H1 (cell line): ENCODE results near the gene GPR162. TPM values are rescaled to one million over a fixed set of nuclear protein-coding genes. Genes with fewer than 3 reads are reported as not detected.

ENCODE experiments used
- CTCF ChIA-PET: fragments of 300-600 bp; sonication (Branson Sonifier 250); formaldehyde crosslinking; loops from one replicate; lab custom pipeline; 2021; ENCODE audit not compliant: partially characterized antibody; lab: Charles Lee
- POLR2A ChIA-PET: fragments of 300-600 bp; sonication (Branson Sonifier 250); formaldehyde crosslinking; loops from one replicate; lab custom pipeline; 2021; ENCODE audit warnings: inconsistent platforms; ENCODE audit not compliant: partially characterized antibody; lab: Charles Lee
- DNase-seq, 2 experiments: peaks; one replicate each; pipeline versions ENCODE4 v3.0.0 to v3.0.0-alpha.2; 2010 to 2022; ENCODE audit warnings: low spot score in 2 of 2, low read depth in 1 of 2, mixed read lengths in 1 of 2
- FAIRE-seq: peaks from 2 replicates; lab custom pipeline; 2011; peaks lifted over from hg19 to GRCh38; lab: Jason Lieb, UNC
- H2AFZ ChIP-seq: 2 replicates; pipeline ENCODE4 v1.8.1; 2012; ENCODE audit warnings: low read length, inconsistent platforms
- H2AK5ac ChIP-seq: 2 replicates; pipeline ENCODE4 v1.6.1; 2013; ENCODE audit warnings: low read depth, low read length
- H2BK120ac ChIP-seq: replicated peaks from 2 replicates; pipeline ENCODE3; 2013; ENCODE audit warnings: low read depth, low read length, inconsistent platforms
- H2BK12ac ChIP-seq: 2 replicates; pipeline ENCODE4 v1.6.1; 2013; ENCODE audit warnings: low read depth, low read length
- H2BK15ac ChIP-seq: 2 replicates; pipeline ENCODE4 v1.6.1; 2013; ENCODE audit warnings: low read length
- H2BK20ac ChIP-seq: 2 replicates; pipeline ENCODE4 v1.6.1; 2013; ENCODE audit warnings: low read length
- H2BK5ac ChIP-seq: 2 replicates; pipeline ENCODE4 v1.6.1; 2013; ENCODE audit warnings: low read depth, low read length
- H3K14ac ChIP-seq: 2 replicates; pipeline ENCODE4 v1.6.1; 2013; ENCODE audit warnings: inconsistent platforms; ENCODE audit not compliant: insufficient read length
- H3K18ac ChIP-seq: 2 replicates; pipeline ENCODE4 v1.6.1; 2013; ENCODE audit warnings: low read length; ENCODE audit errors: extremely low read depth
- H3K23ac ChIP-seq: 2 replicates; pipeline ENCODE4 v1.6.1; 2013; ENCODE audit warnings: inconsistent platforms; ENCODE audit not compliant: insufficient read length
- H3K23me2 ChIP-seq: 2 replicates; pipeline ENCODE4 v1.6.1; 2013; ENCODE audit warnings: low read depth, low read length
- H3K27ac ChIP-seq: 2 replicates; pipeline ENCODE4 v1.6.1; 2011; ENCODE audit warnings: low read depth, low read length, inconsistent platforms
- H3K27me3 ChIP-seq, 4 experiments: replicated peaks in 1 of 4; 1 replicate in 1 of 4; 2 replicates in 3 of 4; pipeline versions ENCODE4 v1.6.1 to v1.8.1; 2011 to 2013; ENCODE audit warnings: low read length in 3 of 4, mild to moderate bottlenecking in 3 of 4, inconsistent platforms in 2 of 4, mixed read lengths in 2 of 4, moderate library complexity in 1 of 4; ENCODE audit not compliant: control insufficient read depth in 3 of 4, insufficient read depth in 3 of 4; ENCODE audit errors: extremely low read depth in 1 of 4
- H3K36me3 ChIP-seq, 4 experiments: 2 replicates each; pipeline versions ENCODE4 v1.6.1 to v1.8.1; 2011 to 2013; ENCODE audit warnings: mild to moderate bottlenecking in 4 of 4, low read length in 3 of 4, moderate library complexity in 2 of 4, control low read depth in 1 of 4, inconsistent platforms in 1 of 4; ENCODE audit not compliant: insufficient read depth in 4 of 4, control insufficient read depth in 2 of 4
- H3K4ac ChIP-seq: replicated peaks from 2 replicates; pipeline ENCODE3; 2013; ENCODE audit warnings: low read length, low read depth, mixed read lengths, inconsistent platforms; ENCODE audit not compliant: insufficient read length
- H3K4me1 ChIP-seq, 4 experiments: replicated peaks in 1 of 4; 1 replicate in 1 of 4; 2 replicates in 3 of 4; pipeline versions ENCODE4 v1.6.1 to v1.8.1; 2011 to 2013; ENCODE audit warnings: low read length in 3 of 4, inconsistent platforms in 2 of 4, mixed read lengths in 1 of 4; ENCODE audit not compliant: insufficient read depth in 4 of 4, control insufficient read depth in 3 of 4
- H3K4me2 ChIP-seq, 2 experiments: 2 replicates each; pipeline versions ENCODE4 v1.6.1 to v1.8.1; 2011 to 2013; ENCODE audit warnings: low read depth in 2 of 2, low read length in 2 of 2, control low read depth in 1 of 2, inconsistent platforms in 1 of 2, mild to moderate bottlenecking in 1 of 2; ENCODE audit not compliant: insufficient read depth in 1 of 2
- H3K4me3 ChIP-seq, 4 experiments: fragments of 200-600, 300-600 bp in 1 of 4; sonication (generic), shearing (Covaris generic), sonication (Bioruptor Twin) in 1 of 4; 2 replicates each; pipeline versions ENCODE4 v1.5.1 to v1.8.1; 2011 to 2016; ENCODE audit warnings: low read length in 4 of 4, low read depth in 3 of 4, control low read depth in 2 of 4, inconsistent platforms in 2 of 4, mild to moderate bottlenecking in 2 of 4, mixed read lengths in 1 of 4, moderate library complexity in 1 of 4; ENCODE audit not compliant: insufficient read depth in 2 of 4; ENCODE audit errors: extremely low read depth in 1 of 4
- H3K56ac ChIP-seq: replicated peaks from 2 replicates; pipeline ENCODE3; 2013; ENCODE audit warnings: low read depth, mild to moderate bottlenecking, mixed read lengths, low read length, inconsistent platforms; ENCODE audit not compliant: insufficient read length
- H3K79me1 ChIP-seq: 2 replicates; pipeline ENCODE4 v1.6.1; 2013; ENCODE audit warnings: low read depth, low read length, control low read depth
- H3K79me2 ChIP-seq, 2 experiments: 2 replicates each; pipeline versions ENCODE4 v1.6.1 to v1.8.1; 2012 to 2013; ENCODE audit warnings: low read length in 2 of 2, mild to moderate bottlenecking in 2 of 2, inconsistent platforms in 1 of 2; ENCODE audit not compliant: insufficient read depth in 2 of 2, control insufficient read depth in 1 of 2
- H3K9ac ChIP-seq, 4 experiments: replicated peaks in 1 of 4; 1 replicate in 1 of 4; 2 replicates in 3 of 4; pipeline versions ENCODE4 v1.6.1 to v1.8.1; 2011 to 2013; ENCODE audit warnings: low read depth in 3 of 4, low read length in 3 of 4, control low read depth in 2 of 4, mild to moderate bottlenecking in 2 of 4, moderate library complexity in 2 of 4, inconsistent platforms in 1 of 4; ENCODE audit errors: extremely low read depth in 1 of 4
- H3K9me3 ChIP-seq, 2 experiments: 2 replicates each; pipeline versions ENCODE4 v1.6.1 to v1.8.1; 2012 to 2013; ENCODE audit warnings: mild to moderate bottlenecking in 2 of 2, moderate library complexity in 2 of 2, control low read depth in 1 of 2, inconsistent platforms in 1 of 2, low read depth in 1 of 2, low read length in 1 of 2, mixed read lengths in 1 of 2; ENCODE audit not compliant: insufficient read depth in 2 of 2
- H4K20me1 ChIP-seq, 2 experiments: replicated peaks in 1 of 2; 2 replicates each; pipeline versions ENCODE3 to v1.8.1; 2011 to 2013; ENCODE audit warnings: inconsistent platforms in 2 of 2, low read length in 2 of 2, mild to moderate bottlenecking in 1 of 2; ENCODE audit not compliant: insufficient read depth in 2 of 2, control insufficient read depth in 1 of 2
- H4K5ac ChIP-seq: 2 replicates; pipeline ENCODE4 v1.6.1; 2013; ENCODE audit warnings: low read length, low read depth, mixed read lengths, inconsistent platforms; ENCODE audit not compliant: insufficient read length
- H4K8ac ChIP-seq: 2 replicates; pipeline ENCODE4 v1.8.0; 2013; ENCODE audit warnings: mild to moderate bottlenecking, moderate library complexity, low read length, inconsistent platforms; ENCODE audit not compliant: insufficient read depth; ENCODE audit errors: extremely low read depth
- H4K91ac ChIP-seq: replicated peaks from 2 replicates; pipeline ENCODE3; 2013; ENCODE audit warnings: low read length, mixed read lengths, inconsistent platforms; ENCODE audit not compliant: insufficient read length
- BCL11A ChIP-seq, 2 experiments: IDR thresholded peaks; one replicate each; pipeline ENCODE4 v1.6.1; 2011; ENCODE audit warnings: low read depth in 2 of 2, low read length in 2 of 2, mild to moderate bottlenecking in 2 of 2
- CHD1 ChIP-seq: IDR thresholded peaks from 2 replicates; pipeline ENCODE4 v1.6.1; 2012; ENCODE audit warnings: low read depth, low read length, improper control_type of control experiment
- EGR1 ChIP-seq: IDR thresholded peaks from 2 replicates; pipeline ENCODE4 v1.6.1; 2011; ENCODE audit warnings: low read depth, low read length, borderline replicate concordance
- GABPA ChIP-seq: IDR thresholded peaks from 2 replicates; pipeline ENCODE4 v1.6.1; 2011; ENCODE audit warnings: mild to moderate bottlenecking, low read length, moderate library complexity, borderline replicate concordance; ENCODE audit not compliant: insufficient read depth
- KDM4A ChIP-seq: IDR thresholded peaks from one replicate; pipeline ENCODE4 v1.7.1; 2012; ENCODE audit warnings: low read depth, mild to moderate bottlenecking, moderate library complexity, low read length, inconsistent platforms; ENCODE audit not compliant: severe bottlenecking
- KDM5A ChIP-seq: fragments of 200-600 bp; IDR thresholded peaks from 2 replicates; pipeline ENCODE4 v1.7.1; 2012; ENCODE audit warnings: mild to moderate bottlenecking, low read length, inconsistent platforms, mixed read lengths
- PHF8 ChIP-seq: fragments of 200-600 bp; sonication (generic); conservative IDR thresholded peaks from 2 replicates; pipeline ENCODE4 v1.7.1; 2012; ENCODE audit warnings: low read depth, mild to moderate bottlenecking, inconsistent platforms, low read length, moderate library complexity
- RFX5 ChIP-seq: IDR thresholded peaks from 2 replicates; pipeline ENCODE4 v1.6.1; 2011; ENCODE audit warnings: low read depth, low read length, improper control_type of control experiment, borderline replicate concordance
- RNF2 ChIP-seq: fragments of 200-900, 300-1000 bp; sonication (generic); IDR thresholded peaks from 2 replicates; pipeline ENCODE4 v1.7.1; 2016; ENCODE audit warnings: borderline replicate concordance, low read depth, mild to moderate bottlenecking, antibody characterized with exemption, low read length; ENCODE audit not compliant: poor library complexity, severe bottlenecking; ENCODE audit errors: missing control alignments
- RXRA ChIP-seq: IDR thresholded peaks from 2 replicates; pipeline ENCODE4 v1.6.1; 2011; ENCODE audit warnings: low read depth, mild to moderate bottlenecking, low read length, moderate library complexity; ENCODE audit not compliant: insufficient read depth
- SAP30 ChIP-seq: fragments of 300-600 bp; sonication (generic); IDR thresholded peaks from 2 replicates; pipeline ENCODE4 v1.7.1; 2012; ENCODE audit warnings: low read length, moderate library complexity, mild to moderate bottlenecking, inconsistent platforms; ENCODE audit not compliant: insufficient read depth, insufficient replicate concordance
- TAF1 ChIP-seq: IDR thresholded peaks from 2 replicates; pipeline ENCODE4 v1.6.1; 2011; ENCODE audit warnings: mild to moderate bottlenecking, low read depth, low read length
- TEAD4 ChIP-seq: IDR thresholded peaks from 2 replicates; pipeline ENCODE4 v1.6.1; 2012; ENCODE audit warnings: low read depth, low read length, inconsistent platforms, mixed read lengths
- YY1 ChIP-seq: IDR thresholded peaks from 2 replicates; pipeline ENCODE4 v1.6.1; 2011; ENCODE audit warnings: low read depth, mild to moderate bottlenecking, low read length
- WGBS, 2 experiments: shearing (Covaris generic) in 1 of 2; methylation state at CpG; one replicate each; pipeline versions ENCODE4 v1.1.6 to v1.1.7; 2013 to 2015; ENCODE audit warnings: low lambda C conversion rate in 2 of 2, mixed read lengths in 2 of 2, inconsistent platforms in 1 of 2, low coverage in 1 of 2, missing lambda C conversion rate in 1 of 2; ENCODE audit not compliant: insufficient replicate concordance in 2 of 2, insufficient coverage in 1 of 2, insufficient read length in 1 of 2; ENCODE audit errors: extremely low coverage in 1 of 2, missing lambda C conversion rate in 1 of 2; 5-methylcytosine and 5-hydroxymethylcytosine counted together
- polyA plus RNA-seq, 7 experiments: library from polyadenylated mRNA; depleted of rRNA in 3 of 7; stranded (reverse) in 5 of 7; unstranded in 2 of 7; fragments of >200 nt in 5 of 7; fragments of 200-250 nt in 2 of 7; gene quantifications; 1 replicate in 5 of 7; 2 replicates in 1 of 7; 4 replicates in 1 of 7; pipeline versions ENCODE4 v1.2.1 to v1.2.3, GENCODE V29; 2011 to 2013; ENCODE audit warnings: missing spikeins in 2 of 7, mixed read lengths in 2 of 7
- total RNA-seq: library from RNA; stranded (reverse); fragmentation: NEBNext Ultra II Directional; extraction: Animal tissue kit (Norgen Biotek cat#: 25700); gene quantifications from 2 replicates; pipeline ENCODE4 v1.2.1, GENCODE V29; 2021

Gene GPR162
- total and polyA plus RNA-seq, 2 of the 8 experiments (the other 6 are each of a cell fraction or from before 2014, with no cell fraction given): 7.3 to 8.8 TPM

- POLR2A ChIA-PET: interaction anchor here (0.6 to 27.1 kb wide), 14 partner anchors 3 to 247 kb away, joined by 3 to 588 read pairs (median 4); partner anchors contain the start of genes C12orf57, CDCA3, GNB3 and GPR162
- Histone ChIP-seq H3K36me3 (peaks cover 27 to 70% (median 54%) of the 10 kb centered on the region in 4 experiments), H2BK5ac (no peak overlapping the region), H3K4ac (no peak overlapping the region), H3K4me3 (no peak overlapping the region), H3K27ac (no peak overlapping the region), H4K91ac (no peak overlapping the region), H3K9me3 (no peaks in the 10 kb centered on the region), H2BK120ac (no peak overlapping the region), H3K79me1 (peaks cover 4% of the 10 kb centered on the region), H2AFZ (no peak overlapping the region), H3K79me2 (peaks cover 0 to 3% of the 10 kb centered on the region in 2 experiments; a peak in 1 of 4 replicates), H3K4me1 (peaks cover 0 to 6% (median 1%) of the 10 kb centered on the region in 4 experiments; a peak in 5 of 7 replicates), H3K18ac (no peak overlapping the region), H3K27me3 (no peaks in the 10 kb centered on the region), H2BK15ac (no peak overlapping the region), H3K14ac (no peak overlapping the region), H4K5ac (no peak overlapping the region), H4K20me1 (peaks cover 8 to 9% of the 10 kb centered on the region in 2 experiments), H3K9ac (no peak overlapping the region), H3K4me2 (no peak overlapping the region), H3K23ac (no peak overlapping the region), H4K8ac (no peak overlapping the region), H3K23me2 (no peaks in the 10 kb centered on the region), H2BK12ac (no peak overlapping the region), H2AK5ac (no peak overlapping the region), H2BK20ac (no peak overlapping the region), H3K56ac (no peak overlapping the region)
- DNase-seq (no peak), FAIRE-seq (no peak)
- 92% methylated on average over 5 of the region's 5 CpGs; no CpG with 5 or more reads in 1 of the 2 experiments for WGBS, 2 experiments
- CTCF ChIA-PET: interaction anchor here (0.8 to 23.7 kb wide), 25 partner anchors 10 to 339 kb away, joined by 3 to 532 read pairs (median 6); partner anchors contain the start of genes CD4, CDCA3, COPS7A and GNB3
- TF ChIP-seq BCL11A (IDR thresholded peaks at IDR 0.05; ENCODE audit: low read depth in 2 of 2, low read length in 2 of 2) (no peak), KDM5A (no peak), SAP30 (no peak), GABPA (no peak), YY1 (no peak), PHF8 (no peak), TEAD4 (no peak), RNF2 (no peak), EGR1 (no peak), RFX5 (no peak), TAF1 (no peak), KDM4A (no peak), CHD1 (no peak), RXRA (no peak)
These were observed 13.3 kb downstream of the GPR162 start for GRCh38 chr12:6834873-6835272.
